Chondrocyte (in vitro differentiated cells): ENCODE measurements around the gene SNX22. TPM values are rescaled to one million over a fixed set of nuclear protein-coding genes. Genes with fewer than 3 reads are reported as not detected.
A peak's percentile ranks its signal among the peaks of the same experiment; 100 is the strongest.

Experiments
- DNase-seq: peaks from one replicate; pipeline ENCODE4 v3.0.0; 2021; ENCODE audit warnings: mixed read lengths, low spot score
- H3K27ac Mint-ChIP-seq: one replicate; pipeline ENCODE4 v1.8.0; 2021; ENCODE audit warnings: mild to moderate bottlenecking, moderate library complexity, mixed read lengths; ENCODE audit not compliant: unreplicated experiment
- H3K27me3 Mint-ChIP-seq: 2 replicates; pipeline ENCODE4 v1.8.0; 2021; ENCODE audit warnings: low read depth, mixed read lengths
- H3K36me3 Mint-ChIP-seq: 2 replicates; pipeline ENCODE4 v1.8.0; 2021; ENCODE audit warnings: low read depth, mixed read lengths
- H3K4me1 Mint-ChIP-seq: 2 replicates; pipeline ENCODE4 v1.8.0; 2021; ENCODE audit warnings: low read depth, mild to moderate bottlenecking, mixed read lengths
- H3K4me3 Mint-ChIP-seq: one replicate; pipeline ENCODE4 v1.8.0; 2021; ENCODE audit warnings: mild to moderate bottlenecking, moderate library complexity, mixed read lengths; ENCODE audit not compliant: unreplicated experiment
- H3K9me3 Mint-ChIP-seq: 2 replicates; pipeline ENCODE4 v1.8.0; 2021; ENCODE audit warnings: low read depth, mixed read lengths
- total RNA-seq: library from RNA; stranded (reverse); gene quantifications from 3 replicates; pipeline ENCODE4 v1.2.1, GENCODE V29; 2021
- TF ChIP-seq, protein P1 (sequence below): fragments of 200-600 bp; sonication (generic); IDR thresholded peaks from 2 replicates; pipeline ENCODE4 v1.5.0; 2021; ENCODE audit warnings: antibody characterized with exemption, mild to moderate bottlenecking, moderate library complexity

SNX22 gene
- total RNA-seq, 1 donor from 2014 or later, result 0.15 TPM

DNA sequence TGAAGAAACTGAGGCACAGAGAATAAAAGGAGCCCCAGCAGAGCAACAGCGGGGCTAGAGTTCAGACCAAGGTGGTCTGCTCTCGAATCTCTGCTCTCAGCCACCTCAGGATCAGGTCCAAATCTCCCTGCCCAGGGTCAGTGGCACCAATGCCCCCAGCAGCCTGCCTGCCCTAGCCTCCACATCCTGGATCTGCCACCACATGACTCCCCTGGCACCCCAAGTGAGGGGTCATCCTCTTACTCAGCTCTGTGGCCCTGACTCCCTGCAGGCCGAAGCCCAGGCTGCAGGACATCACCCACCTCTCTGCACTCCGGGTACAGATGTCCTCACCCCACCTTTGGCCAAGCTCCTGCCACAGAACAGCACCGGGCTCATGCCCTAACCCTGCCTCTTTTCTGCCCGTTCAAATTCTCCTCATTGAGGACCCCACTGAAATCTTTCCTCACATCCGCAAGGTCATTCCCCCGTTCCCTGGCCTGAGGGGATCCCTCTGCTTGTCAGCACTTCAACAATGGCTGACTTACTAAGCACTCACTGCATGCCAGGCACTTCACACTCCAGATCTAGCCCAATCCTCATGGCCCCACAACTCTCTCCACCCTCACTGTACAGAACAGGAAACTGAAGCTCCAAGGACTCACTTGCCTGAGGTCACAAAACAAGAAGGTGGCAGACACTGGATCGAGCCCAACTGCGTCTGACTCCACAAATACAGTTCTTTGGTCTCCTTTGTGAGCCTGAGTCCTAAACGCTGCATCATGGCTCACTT lies 7.0 kb downstream of the SNX22 start:
- no peaks in the 10 kb centered on the region for H3K27me3 Mint-ChIP-seq
- TF ChIP-seq, protein P1, sequence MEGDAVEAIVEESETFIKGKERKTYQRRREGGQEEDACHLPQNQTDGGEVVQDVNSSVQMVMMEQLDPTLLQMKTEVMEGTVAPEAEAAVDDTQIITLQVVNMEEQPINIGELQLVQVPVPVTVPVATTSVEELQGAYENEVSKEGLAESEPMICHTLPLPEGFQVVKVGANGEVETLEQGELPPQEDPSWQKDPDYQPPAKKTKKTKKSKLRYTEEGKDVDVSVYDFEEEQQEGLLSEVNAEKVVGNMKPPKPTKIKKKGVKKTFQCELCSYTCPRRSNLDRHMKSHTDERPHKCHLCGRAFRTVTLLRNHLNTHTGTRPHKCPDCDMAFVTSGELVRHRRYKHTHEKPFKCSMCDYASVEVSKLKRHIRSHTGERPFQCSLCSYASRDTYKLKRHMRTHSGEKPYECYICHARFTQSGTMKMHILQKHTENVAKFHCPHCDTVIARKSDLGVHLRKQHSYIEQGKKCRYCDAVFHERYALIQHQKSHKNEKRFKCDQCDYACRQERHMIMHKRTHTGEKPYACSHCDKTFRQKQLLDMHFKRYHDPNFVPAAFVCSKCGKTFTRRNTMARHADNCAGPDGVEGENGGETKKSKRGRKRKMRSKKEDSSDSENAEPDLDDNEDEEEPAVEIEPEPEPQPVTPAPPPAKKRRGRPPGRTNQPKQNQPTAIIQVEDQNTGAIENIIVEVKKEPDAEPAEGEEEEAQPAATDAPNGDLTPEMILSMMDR, result no peak
- H3K4me3 Mint-ChIP-seq, result peak overlapping the region; percentile 25
- H3K9me3 Mint-ChIP-seq, result no peaks in the 10 kb centered on the region
- peaks cover 33% of the 10 kb centered on the region for H3K4me1 Mint-ChIP-seq
- peak overlapping the region; percentile 82 for H3K27ac Mint-ChIP-seq
- H3K36me3 Mint-ChIP-seq, result peaks cover 44% of the 10 kb centered on the region
- no peak for DNase-seq

DNA sequence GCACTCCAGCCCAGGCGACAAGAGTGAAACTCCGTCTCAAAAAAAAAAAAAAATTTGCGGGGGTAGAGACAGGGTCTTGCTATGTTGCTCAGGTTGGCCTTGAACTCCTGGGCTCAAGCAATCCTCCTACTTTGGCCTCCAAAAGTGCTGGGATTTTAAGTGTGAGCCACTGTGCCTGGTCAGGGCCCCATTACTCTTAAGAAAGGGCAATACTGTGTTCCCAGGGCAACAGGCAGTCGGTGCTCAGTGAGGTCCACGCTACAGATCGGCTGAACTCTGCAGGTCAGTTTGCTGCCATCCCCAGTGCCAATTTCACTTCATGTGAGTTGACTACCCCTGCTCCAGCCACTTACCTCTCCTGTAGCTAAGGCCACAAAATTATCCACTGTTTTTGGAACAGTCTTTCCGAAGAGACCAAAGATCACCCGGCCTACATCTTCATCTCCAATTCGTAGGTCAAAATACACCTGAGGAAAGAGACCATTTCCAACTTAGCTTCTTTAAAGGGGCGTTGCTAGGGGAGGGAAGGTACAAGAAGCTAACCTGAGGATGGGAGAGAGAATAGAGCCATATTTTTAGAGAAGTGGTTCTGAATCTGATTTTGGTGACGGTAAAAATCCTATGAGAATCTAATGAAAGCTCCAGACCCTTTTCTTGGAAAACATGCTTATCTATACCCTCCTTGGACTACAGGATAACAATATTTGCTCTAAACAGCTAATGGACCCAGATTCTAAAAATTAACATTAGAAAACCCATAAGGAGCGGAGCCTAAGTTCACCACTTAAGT lies 10.4 kb downstream of the SNX22 start:
- TF ChIP-seq, protein P1, result no peak
- H3K36me3 Mint-ChIP-seq, result peaks cover 34% of the 10 kb centered on the region

DNA sequence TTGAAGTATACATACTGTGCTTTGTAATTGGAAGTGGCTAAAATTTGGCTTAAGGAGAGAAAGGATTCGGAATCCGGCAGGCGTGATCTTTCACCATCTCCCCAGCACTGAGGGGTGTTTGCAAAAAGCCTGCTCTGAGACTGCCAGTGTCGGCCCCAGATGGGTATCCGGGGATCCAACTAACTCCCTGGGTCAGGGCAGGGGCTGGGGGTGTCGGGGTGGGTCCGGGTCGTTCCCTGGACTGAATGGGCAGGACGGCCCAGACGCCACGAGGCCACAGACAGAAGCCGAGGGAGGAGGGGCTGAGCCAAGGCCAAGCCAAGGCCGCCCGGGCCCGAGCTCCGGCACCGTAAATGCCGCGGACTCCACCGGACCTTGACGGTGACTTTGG lies 10.9 kb downstream of the SNX22 start:
- peak overlapping the region; percentile 92 for H3K27ac Mint-ChIP-seq
- H3K36me3 Mint-ChIP-seq, result peaks cover 29% of the 10 kb centered on the region
- TF ChIP-seq, protein P1, result no peak
- peak overlapping the region; percentile 92 for H3K4me3 Mint-ChIP-seq
- peaks cover 43% of the 10 kb centered on the region for H3K4me1 Mint-ChIP-seq
- H3K27me3 Mint-ChIP-seq, result no peaks in the 10 kb centered on the region
- H3K9me3 Mint-ChIP-seq, result no peaks in the 10 kb centered on the region
- DNase-seq, result no peak

More for the DNA sequence above, 10.4 kb downstream of the SNX22 start:
- Mint-ChIP-seq H3K4me1 (peaks cover 43% of the 10 kb centered on the region), H3K27me3 (no peaks in the 10 kb centered on the region), H3K27ac (peak overlapping the region; percentile 92), H3K9me3 (no peaks in the 10 kb centered on the region), H3K4me3 (peak overlapping the region; percentile 92)
- no peak for DNase-seq

DNA sequence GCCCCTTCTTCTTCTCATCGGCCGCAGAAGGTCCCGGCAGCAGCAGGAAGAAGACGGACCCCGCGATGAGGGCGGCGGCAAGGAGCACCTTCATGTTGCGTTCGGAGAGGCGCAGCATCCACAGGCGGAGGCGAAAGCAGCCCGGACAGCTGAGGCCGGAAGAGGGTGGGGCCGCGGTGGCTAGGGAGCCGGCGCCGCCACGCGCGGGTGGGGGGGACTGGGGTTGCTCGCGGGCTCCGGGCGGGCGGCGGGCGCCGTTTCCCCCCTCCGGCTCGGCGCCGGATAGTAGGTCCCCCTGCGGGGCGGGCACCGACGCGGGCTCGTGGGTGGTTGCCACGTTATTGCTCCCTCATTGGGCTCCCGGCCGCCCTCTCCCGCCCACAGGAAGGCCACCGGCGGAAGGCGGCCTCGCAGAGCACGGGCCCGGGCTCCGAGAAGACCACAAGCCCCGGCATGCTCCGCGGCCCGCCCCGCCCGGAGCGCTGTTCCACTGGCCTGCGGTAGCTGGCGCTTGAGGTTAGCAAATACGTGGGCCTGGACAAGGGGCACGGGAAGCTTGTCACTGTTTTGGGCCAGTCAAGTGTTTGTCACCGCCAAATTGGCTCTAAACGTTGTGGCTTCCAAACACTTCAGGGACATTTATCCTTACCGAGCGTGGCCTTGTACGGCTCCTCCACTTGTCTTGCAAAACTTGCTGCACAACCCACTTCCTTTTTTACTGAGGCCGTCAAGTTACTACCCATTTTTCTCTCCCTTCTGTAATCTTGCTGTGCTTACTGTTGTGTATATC lies 11.5 kb downstream of the SNX22 start, which contains the start of gene PPIB:
TSS of gene PPIB (minus strand) at position 154 of the 790 bp plus-strand sequence. CDS start at position 118, 36 bp downstream.
- H3K9me3 Mint-ChIP-seq, result no peaks in the 10 kb centered on the region
- TF ChIP-seq, protein P1, result peak; percentile 75
- H3K27me3 Mint-ChIP-seq, result no peaks in the 10 kb centered on the region
- DNase-seq, result peak; percentile 100
- peak within 1 kb of the TSS; percentile 95 for H3K27ac Mint-ChIP-seq
- H3K36me3 Mint-ChIP-seq, result peaks cover 23% of the 10 kb centered on the region
- peak within 1 kb of the TSS; percentile 92 for H3K4me3 Mint-ChIP-seq
- peaks cover 43% of the 10 kb centered on the region for H3K4me1 Mint-ChIP-seq
